K562 (cell line): ENCODE measurements around the gene ITPA. TPM values are rescaled to one million over a fixed set of nuclear protein-coding genes. Genes with fewer than 3 reads are reported as not detected.

Source experiments
- ATAC-seq: fragments of 200-7000 bp; cut with Tn5 transposase; 3 replicates; pipeline ENCODE4 v1.9.1; 2020; ENCODE audit warnings: moderate library complexity
- BruUV-seq: library from RNA; stranded (reverse); fragments of 400-500 nt; replicated peaks from 2 replicates; lab custom pipeline; 2021; lab: Mats Ljungman, UMichigan
- CTCF ChIA-PET: fragments of 300-600 bp; formaldehyde crosslinking; extraction: SDS; loops from one replicate; lab custom pipeline; 2021; ENCODE audit warnings: low intra/inter-chr PET ratio; lab: Yijun Ruan, JAX
- POLR2A ChIA-PET: fragments of 300-600, 350-650 bp; sonication (Branson Sonifier 250); formaldehyde crosslinking; extraction: SDS; loops from one replicate; lab custom pipeline; 2021; ENCODE audit warnings: antibody characterized with exemption, inconsistent platforms; lab: Yijun Ruan, JAX
- DNase-seq, 4 experiments: peaks; one replicate each; pipeline versions ENCODE4 v3.0.0 to v3.0.0-alpha.2; 2011 to 2018; ENCODE audit warnings: low spot score in 3 of 4, mixed read lengths in 3 of 4; ENCODE audit errors: extremely low read depth in 1 of 4
- FAIRE-seq: peaks from 2 replicates; lab custom pipeline; 2011; peaks lifted over from hg19 to GRCh38; lab: Jason Lieb, UNC
- H2AFZ ChIP-seq: 2 replicates; pipeline ENCODE4 v1.6.0; 2011; ENCODE audit warnings: low read depth, low read length, control low read depth, inconsistent platforms
- H3K27ac ChIP-seq: fragments of 200-600 bp; 3 replicates; pipeline ENCODE4 v1.8.0; 2011; ENCODE audit warnings: low read depth, mild to moderate bottlenecking, control low read depth, inconsistent platforms, low read length, moderate library complexity, mixed read lengths; ENCODE audit errors: extremely low read depth
- H3K27me3 ChIP-seq, 2 experiments: fragments of 300-600 bp in 1 of 2; 2 replicates in 1 of 2; 3 replicates in 1 of 2; pipeline versions ENCODE4 v1.6.0 to v1.8.0; 2011; ENCODE audit warnings: inconsistent platforms in 2 of 2, low read length in 2 of 2, mild to moderate bottlenecking in 1 of 2, mixed read lengths in 1 of 2, moderate library complexity in 1 of 2; ENCODE audit not compliant: control insufficient read depth in 2 of 2, insufficient read depth in 2 of 2
- H3K36me3 ChIP-seq: fragments of 300-600 bp; 3 replicates; pipeline ENCODE4 v1.8.0; 2011; ENCODE audit warnings: mild to moderate bottlenecking, low read length, inconsistent platforms; ENCODE audit not compliant: control insufficient read depth, insufficient read depth
- H3K4me1 ChIP-seq, 2 experiments: fragments of 200-600 bp in 1 of 2; replicated peaks in 1 of 2; 2 replicates in 1 of 2; 3 replicates in 1 of 2; pipeline versions ENCODE4 v1.5.1 to v1.8.0; 2011; ENCODE audit warnings: inconsistent platforms in 2 of 2, low read length in 2 of 2, mild to moderate bottlenecking in 1 of 2, mixed read lengths in 1 of 2, moderate library complexity in 1 of 2; ENCODE audit not compliant: control insufficient read depth in 2 of 2, insufficient read depth in 2 of 2
- H3K4me2 ChIP-seq: 2 replicates; pipeline ENCODE4 v1.6.1; 2011; ENCODE audit warnings: low read length, control low read depth, inconsistent platforms, mixed read lengths; ENCODE audit not compliant: insufficient read depth
- H3K4me3 ChIP-seq: fragments of 200-600 bp; sonication (generic), shearing (Covaris generic); 2 replicates; pipeline ENCODE4 v1.5.1; 2016; ENCODE audit warnings: control low read depth, inconsistent platforms
- H3K79me2 ChIP-seq: fragments of 200-600 bp; 3 replicates; pipeline ENCODE4 v1.8.0; 2011; ENCODE audit warnings: low read length, inconsistent platforms; ENCODE audit not compliant: control insufficient read depth, insufficient read depth
- H3K9ac ChIP-seq, 2 experiments: 2 replicates each; pipeline versions ENCODE4 v1.6.0 to v1.6.1; 2011; ENCODE audit warnings: low read depth in 2 of 2, low read length in 2 of 2, control low read depth in 1 of 2, inconsistent platforms in 1 of 2, mild to moderate bottlenecking in 1 of 2, mixed read lengths in 1 of 2; ENCODE audit not compliant: insufficient read depth in 1 of 2
- H3K9me1 ChIP-seq: one replicate; pipeline ENCODE4 v1.6.0; 2011; ENCODE audit warnings: inconsistent platforms, mild to moderate bottlenecking, low read length, moderate library complexity; ENCODE audit not compliant: control insufficient read depth, insufficient read depth
- H3K9me3 ChIP-seq: replicated peaks from 2 replicates; pipeline ENCODE4 v1.5.1; 2011; ENCODE audit warnings: low read depth, low read length, inconsistent platforms; ENCODE audit not compliant: control insufficient read depth, insufficient read depth
- H4K20me1 ChIP-seq: replicated peaks from 2 replicates; pipeline ENCODE4 v1.6.1; 2011; ENCODE audit warnings: low read length, inconsistent platforms, mixed read lengths; ENCODE audit not compliant: control insufficient read depth, insufficient read depth
- ARID3B ChIP-seq: fragments of 250-450 bp; sonication (Bioruptor Pico); IDR thresholded peaks from 2 replicates; pipeline ENCODE4 v1.4.0; 2020; ENCODE audit warnings: borderline replicate concordance
- BCLAF1 ChIP-seq, 2 experiments: fragments of 450-650 bp in 1 of 2; IDR thresholded peaks; 2 replicates each; pipeline ENCODE4 v1.6.1; 2011 to 2017; ENCODE audit warnings: low read depth in 2 of 2, antibody characterized with exemption in 1 of 2, borderline replicate concordance in 1 of 2, low read length in 1 of 2, mild to moderate bottlenecking in 1 of 2, mixed read lengths in 1 of 2; ENCODE audit not compliant: control insufficient read depth in 1 of 2
- CHAMP1 ChIP-seq: fragments of 450-650 bp; IDR thresholded peaks from 2 replicates; pipeline ENCODE4 v1.6.1; 2016; ENCODE audit warnings: mild to moderate bottlenecking
- COPS2 ChIP-seq: fragments of 450-650 bp; conservative IDR thresholded peaks from 2 replicates; pipeline ENCODE4 v1.6.1; 2016; ENCODE audit warnings: mild to moderate bottlenecking, moderate library complexity
- EHMT2 ChIP-seq: fragments of 450-650 bp; IDR thresholded peaks from 2 replicates; pipeline ENCODE4 v1.6.1; 2018; ENCODE audit warnings: antibody characterized with exemption
- ELF2 ChIP-seq: fragments of 250-450 bp; sonication (Bioruptor Pico); IDR thresholded peaks from 2 replicates; pipeline ENCODE4 v1.5.0; 2021; ENCODE audit warnings: mild to moderate bottlenecking
- ETS2 ChIP-seq: IDR thresholded peaks from 2 replicates; pipeline ENCODE4 v1.6.1; 2016; ENCODE audit warnings: borderline replicate concordance, missing genetic modification characterization, mild to moderate bottlenecking, moderate library complexity, missing compliant biosample characterization; ENCODE audit not compliant: poor library complexity, severe bottlenecking
- MTA3 ChIP-seq: fragments of 450-650 bp; formaldehyde crosslinking; IDR thresholded peaks from 2 replicates; pipeline ENCODE4 v1.6.1; 2017; ENCODE audit warnings: mild to moderate bottlenecking, borderline replicate concordance
- PURB ChIP-seq: sonication (generic); formaldehyde crosslinking; IDR thresholded peaks from 2 replicates; pipeline ENCODE4 v1.9.0; 2021; ENCODE audit warnings: low read depth, mild to moderate bottlenecking, missing genetic modification reagents
- XRCC3 ChIP-seq: fragments of 450-650 bp; IDR thresholded peaks from 2 replicates; pipeline ENCODE4 v1.6.1; 2017; ENCODE audit warnings: mild to moderate bottlenecking, moderate library complexity
- ZNF146 ChIP-seq: IDR thresholded peaks from one replicate; pipeline ENCODE4 v1.6.1; 2018; ENCODE audit warnings: missing compliant biosample characterization; ENCODE audit not compliant: unreplicated experiment
- ZNF23 ChIP-seq: fragments of 250-450 bp; sonication (Bioruptor Pico); IDR thresholded peaks from 2 replicates; pipeline ENCODE4 v1.4.0; 2020; ENCODE audit warnings: mild to moderate bottlenecking
- ZNF253 ChIP-seq: fragments of 250-450 bp; sonication (Bioruptor Pico); conservative IDR thresholded peaks from 2 replicates; pipeline ENCODE4 v1.6.1; 2021; ENCODE audit warnings: mild to moderate bottlenecking
- WGBS: fragments of 100-300 bp; shearing (Covaris generic); methylation state at CpG from one replicate; pipeline ENCODE4 v1.1.6; 2016; ENCODE audit warnings: low coverage, mixed read lengths; ENCODE audit not compliant: insufficient coverage; ENCODE audit errors: missing lambda C conversion rate; 5-methylcytosine and 5-hydroxymethylcytosine counted together
- in situ Hi-C: fragments of 300-500 bp; cut with MboI; formaldehyde crosslinking; loops from 4 replicates; pipeline ENCODE4 v1.15.0; 2018; ENCODE audit warnings: inconsistent platforms, mixed read lengths
- intact Hi-C: fragments of 100-400 bp; cut with micrococcal nuclease; formaldehyde crosslinking; loops from 2 replicates; pipeline ENCODE4 v1.14.2; 2022
- polyA plus RNA-seq, 8 experiments: library from polyadenylated mRNA; depleted of rRNA in 4 of 8; stranded (reverse) in 5 of 8; unstranded in 3 of 8; fragments of >200 nt; fragmentation: Nextera tagmentation in 2 of 8; fragmentation: Illumina TruSeq in 1 of 8; extraction: Ambion mirVana in 2 of 8; extraction: Trizol in 1 of 8; gene quantifications; 2 replicates each; pipeline versions ENCODE4 v1.2.1 to v1.2.3, GENCODE V29; 2011 to 2014; ENCODE audit warnings: inconsistent platforms in 1 of 8, missing spikeins in 1 of 8
- total RNA-seq, 7 experiments: library from RNA; depleted of rRNA in 6 of 7; stranded (reverse); fragments of >200 nt in 6 of 7; fragmentation: Illumina TruSeq in 2 of 7; extraction: Trizol in 2 of 7; gene quantifications; 2 replicates each; pipeline versions ENCODE4 v1.2.1 to v1.2.3, GENCODE V29; 2011 to 2021; ENCODE audit warnings: low replicate concordance in 1 of 7

ITPA gene
- total and polyA plus RNA-seq, 9 of the 15 experiments (the other 6 are each of a cell fraction or from before 2014, with no cell fraction given), result 5.0 to 79.7 (median 36.7) TPM

DNA sequence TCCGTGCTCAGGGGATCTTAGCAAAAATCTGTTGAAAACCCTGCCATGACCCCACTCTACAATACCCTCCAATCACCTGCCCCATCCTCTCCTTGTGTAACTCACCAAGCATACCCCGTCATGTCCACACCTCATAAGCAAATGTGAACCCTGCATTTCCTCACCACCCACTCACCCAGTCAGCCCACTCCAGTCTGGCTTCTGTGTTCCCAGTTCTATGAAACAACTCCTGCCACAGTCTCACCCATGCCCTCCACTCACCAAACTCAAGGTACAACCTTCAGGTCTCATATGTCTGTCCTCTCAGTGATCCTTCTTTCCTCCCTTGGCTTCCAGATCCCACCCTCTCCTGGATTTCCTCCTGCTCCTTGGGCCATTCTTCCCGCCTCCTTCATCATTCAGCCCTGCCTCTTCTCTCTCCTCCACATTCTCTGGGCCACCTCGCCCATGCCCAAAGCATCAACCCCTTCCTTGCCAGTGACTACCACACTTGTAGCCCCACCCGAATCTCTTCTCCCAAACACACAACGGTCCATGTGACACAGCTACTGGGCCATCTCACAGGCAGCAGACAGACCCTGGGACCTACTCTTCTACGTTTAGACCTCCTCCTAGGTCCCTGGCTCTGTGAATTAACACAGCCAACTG, 13.6 kb upstream of the ITPA start:
- intact Hi-C loops, result no loop called here
- Histone ChIP-seq H2AFZ (no peak overlapping the region), H3K9me1 (no peaks in the 10 kb centered on the region), H3K79me2 (no peaks in the 10 kb centered on the region), H3K27ac (no peak overlapping the region), H3K27me3 (no peaks in the 10 kb centered on the region), H3K4me3 (no peak overlapping the region), H3K4me2 (no peak overlapping the region), H3K9ac (no peak overlapping the region), H3K36me3 (peaks cover 72% of the 10 kb centered on the region; the same call in 2 of the 3 replicates), H3K9me3 (no peaks in the 10 kb centered on the region), H3K4me1 (peaks cover 0 to 8% of the 10 kb centered on the region in 2 experiments; a peak in 2 of 5 replicates), H4K20me1 (no peaks in the 10 kb centered on the region)
- in situ Hi-C loops, result no loop called here
- CTCF ChIA-PET, result no interaction called here
- FAIRE-seq (no peak), DNase-seq (no peak), ATAC-seq (no peak)
- BruUV-seq, result no TSS peak
- WGBS, result 81% methylated on average over 4 of the region's 7 CpGs
- POLR2A ChIA-PET, result interaction anchor here (1.2 kb wide), 1 partner anchor 7 kb away, joined by 4 read pairs; no protein-coding TSS in a partner anchor
- TF ChIP-seq ELF2 (CRISPR knock-in tag), result no peak
- TF ChIP-seq CHAMP1, result no peak
- TF ChIP-seq ZNF146 (CRISPR knock-in tag), result no peak
- no peak for TF ChIP-seq ARID3B (CRISPR knock-in tag)
- no peak for TF ChIP-seq MTA3
- TF ChIP-seq ZNF253, result no peak
- no peak for TF ChIP-seq EHMT2
- TF ChIP-seq ETS2 (tag), result no peak
- TF ChIP-seq BCLAF1 (IDR thresholded peaks at IDR 0.05; ENCODE audit: borderline replicate concordance in 1 of 2, control insufficient read depth in 1 of 2, low read depth in 2 of 2, low read length in 1 of 2), result no peak
- TF ChIP-seq COPS2, result no peak
- no peak for TF ChIP-seq ZNF23 (CRISPR knock-in tag)
- no peak for TF ChIP-seq XRCC3
- no peak for TF ChIP-seq PURB (CRISPR knock-in tag)
